Activated B cell treated with CpG ODN at 0.5 μM for 24 hours (primary cell): ENCODE data around the gene TPSG1. TPM values are rescaled to one million over a fixed set of nuclear protein-coding genes. Genes with fewer than 3 reads are reported as not detected.

ENCODE experiments used
- total RNA-seq: library from RNA; stranded (reverse); gene quantifications from 2 replicates; pipeline ENCODE4 v1.2.3, GENCODE V29; 2022

The TPSG1 gene
- total RNA-seq, 1 donor from 2014 or later, result not detected

Other genes starting within 250 kb of the TPSG1 start
- 0.18 and 0.27 TPM in 2 replicates for gene SOX8, start 243.5 kb downstream of the TPSG1 start, total RNA-seq
- gene SSTR5, start 152.5 kb downstream of the TPSG1 start, total RNA-seq, result not detected in 2 replicates
- not detected in 2 replicates for gene C1QTNF8, start 129.0 kb downstream of the TPSG1 start, total RNA-seq
- 0.02 TPM in 1 of 2 replicates, not detected in the other for gene CACNA1H, start 72.2 kb downstream of the TPSG1 start, total RNA-seq
- gene TPSB2, start 4.9 kb upstream of the TPSG1 start, total RNA-seq, result not detected in 2 replicates
- not detected in 2 replicates for gene TPSAB1, start 15.4 kb upstream of the TPSG1 start, total RNA-seq
- not detected in 2 replicates for gene TPSD1, start 30.8 kb upstream of the TPSG1 start, total RNA-seq
- gene UBE2I, start 84.4 kb upstream of the TPSG1 start, total RNA-seq, result 220 and 240 TPM in 2 replicates
- gene BAIAP3, start 108.4 kb upstream of the TPSG1 start, total RNA-seq, result 6.5 and 8.5 TPM in 2 replicates
- 45.3 and 49.0 TPM in 2 replicates for gene TSR3, start 126.6 kb upstream of the TPSG1 start, total RNA-seq
- gene GNPTG, start 126.7 kb upstream of the TPSG1 start, total RNA-seq, result 36.3 and 40.2 TPM in 2 replicates
- gene UNKL, start 189.4 kb upstream of the TPSG1 start, total RNA-seq, result 42.1 and 70.7 TPM in 2 replicates
- 15.4 and 18.2 TPM in 2 replicates for gene UQCC4, start 195.5 kb upstream of the TPSG1 start, total RNA-seq
- 0.24 and 0.33 TPM in 2 replicates for gene PERCC1, start 205.8 kb upstream of the TPSG1 start, total RNA-seq
- gene CCDC154, start 219.3 kb upstream of the TPSG1 start, total RNA-seq, result 5.1 and 6.7 TPM in 2 replicates
- 127 and 144 TPM in 2 replicates for gene CLCN7, start 249.8 kb upstream of the TPSG1 start, total RNA-seq